Measurements from ENCODE around the gene GRSF1. TPM values are rescaled to one million over a fixed set of nuclear protein-coding genes. Genes with fewer than 3 reads are reported as not detected.

GRSF1 gene
- total RNA-seq: 54.6 TPM
- long read RNA-seq, full-length matches to known transcripts: 103 of 123 reads
- long read RNA-seq, partial matches to known transcripts: 9 of 123 reads
- long read RNA-seq, other reads (novel, unspliced or antisense): 11 of 123 reads

- peak within 1 kb of the TSS; percentile 83 for H3K4me3 ChIP-seq
- ATAC-seq (peak; percentile 97 to 99), DNase-seq (peak; percentile 97)
- H3K27ac ChIP-seq: peak within 1 kb of the TSS; percentile 95
- no peaks in the 10 kb centered on the region for H3K27me3 ChIP-seq (ENCODE audit: low read depth)
- H3K9me3 ChIP-seq: no peaks in the 10 kb centered on the region
- intact Hi-C loops (cut with DNase I): no loop called here
- TF ChIP-seq CTCF (IDR thresholded peaks at IDR 0.05): no peak
- peaks cover 13% of the 10 kb centered on the region for H3K36me3 ChIP-seq
- peaks cover 30% of the 10 kb centered on the region for H3K4me1 ChIP-seq
Measured at GRCh38 chr4:70839589-70840093, at the start of gene GRSF1. Gene GRSF1, minus strand, starts transcription at chr4:70839890. Its CDS starts 63 bp downstream, at chr4:70839827.

GRCh38 chr4:70885174-70885573 is 45.5 kb upstream of the GRSF1 start:
- Histone ChIP-seq H3K4me3 (no peak overlapping the region), H3K27me3 (ENCODE audit: low read depth) (no peaks in the 10 kb centered on the region), H3K9me3 (no peaks in the 10 kb centered on the region), H3K36me3 (no peaks in the 10 kb centered on the region), H3K27ac (no peak overlapping the region), H3K4me1 (no peaks in the 10 kb centered on the region)
- DNase-seq (no peak), ATAC-seq (peak in 1 of 2 donors; percentile 73)
- peak; percentile 28 for TF ChIP-seq CTCF (IDR thresholded peaks at IDR 0.05)
- intact Hi-C loops (cut with DNase I): no loop called here

GRCh38 chr4:70880739-70881138 is 41.0 kb upstream of the GRSF1 start:
- Histone ChIP-seq H3K4me3 (no peak overlapping the region), H3K27me3 (ENCODE audit: low read depth) (no peaks in the 10 kb centered on the region), H3K36me3 (no peaks in the 10 kb centered on the region), H3K4me1 (no peaks in the 10 kb centered on the region), H3K9me3 (no peaks in the 10 kb centered on the region), H3K27ac (no peak overlapping the region)
- DNase-seq (no peak), ATAC-seq (no peak)
- no peak for TF ChIP-seq CTCF (IDR thresholded peaks at IDR 0.05)
- intact Hi-C loops (cut with DNase I): no loop called here

GRCh38 chr4:70877556-70877955 is 37.9 kb upstream of the GRSF1 start:
- no peaks in the 10 kb centered on the region for H3K36me3 ChIP-seq
- no peak for TF ChIP-seq CTCF (IDR thresholded peaks at IDR 0.05)
- intact Hi-C loops (cut with DNase I): no loop called here
- H3K27ac ChIP-seq: no peak overlapping the region
- H3K27me3 ChIP-seq (ENCODE audit: low read depth): no peaks in the 10 kb centered on the region
- H3K4me3 ChIP-seq: no peak overlapping the region
- ATAC-seq (no peak), DNase-seq (no peak)
- no peaks in the 10 kb centered on the region for H3K9me3 ChIP-seq
- H3K4me1 ChIP-seq: no peaks in the 10 kb centered on the region

- Histone ChIP-seq H3K4me3 (no peak overlapping the region), H3K27ac (no peak overlapping the region), H3K36me3 (no peaks in the 10 kb centered on the region), H3K27me3 (ENCODE audit: low read depth) (no peaks in the 10 kb centered on the region), H3K9me3 (no peaks in the 10 kb centered on the region), H3K4me1 (no peaks in the 10 kb centered on the region)
- no peak for TF ChIP-seq CTCF (IDR thresholded peaks at IDR 0.05)
- ATAC-seq: no peak
- intact Hi-C loops (cut with DNase I): no loop called here
- no peak for DNase-seq
Measured at GRCh38 chr4:70874268-70875156, 34.8 kb upstream of the GRSF1 start.
